GM10266 (cell line): ENCODE results near the gene ELFN1.

Experiments
- DNase-seq: peaks from one replicate; pipeline ENCODE4 v3.0.0; 2012; ENCODE audit errors: extremely low spot score
- TF ChIP-seq, protein P1 (sequence below): IDR thresholded peaks from 2 replicates; pipeline ENCODE4 v1.5.1; 2012; ENCODE audit warnings: mild to moderate bottlenecking, low read depth; ENCODE audit not compliant: control insufficient read depth, insufficient read depth; ENCODE audit errors: missing control alignments

The ELFN1 gene

DNA sequence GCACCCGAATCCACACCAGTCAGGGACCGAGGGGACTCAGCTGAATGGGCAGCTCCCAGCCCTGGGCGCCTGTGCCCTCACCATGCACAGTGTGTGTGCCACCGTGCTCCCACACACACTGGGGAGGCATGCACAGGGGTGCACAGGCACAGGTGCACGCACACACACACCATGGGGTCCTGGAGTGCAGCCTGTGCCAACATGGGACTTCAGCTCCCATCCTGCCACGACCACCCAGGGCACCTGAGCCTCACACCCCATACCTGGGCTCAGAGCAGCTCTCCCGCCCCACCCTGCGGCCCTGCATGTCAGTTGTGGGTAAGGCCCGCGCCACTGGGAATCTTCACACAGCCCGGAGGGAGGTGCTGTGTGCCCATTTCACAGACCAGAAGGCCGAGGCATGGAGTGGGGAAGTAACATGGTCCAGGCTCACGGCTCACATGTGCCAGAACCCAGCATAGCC, 8.0 kb downstream of the ELFN1 start:
- DNase-seq: no peak
- TF ChIP-seq, protein P1, sequence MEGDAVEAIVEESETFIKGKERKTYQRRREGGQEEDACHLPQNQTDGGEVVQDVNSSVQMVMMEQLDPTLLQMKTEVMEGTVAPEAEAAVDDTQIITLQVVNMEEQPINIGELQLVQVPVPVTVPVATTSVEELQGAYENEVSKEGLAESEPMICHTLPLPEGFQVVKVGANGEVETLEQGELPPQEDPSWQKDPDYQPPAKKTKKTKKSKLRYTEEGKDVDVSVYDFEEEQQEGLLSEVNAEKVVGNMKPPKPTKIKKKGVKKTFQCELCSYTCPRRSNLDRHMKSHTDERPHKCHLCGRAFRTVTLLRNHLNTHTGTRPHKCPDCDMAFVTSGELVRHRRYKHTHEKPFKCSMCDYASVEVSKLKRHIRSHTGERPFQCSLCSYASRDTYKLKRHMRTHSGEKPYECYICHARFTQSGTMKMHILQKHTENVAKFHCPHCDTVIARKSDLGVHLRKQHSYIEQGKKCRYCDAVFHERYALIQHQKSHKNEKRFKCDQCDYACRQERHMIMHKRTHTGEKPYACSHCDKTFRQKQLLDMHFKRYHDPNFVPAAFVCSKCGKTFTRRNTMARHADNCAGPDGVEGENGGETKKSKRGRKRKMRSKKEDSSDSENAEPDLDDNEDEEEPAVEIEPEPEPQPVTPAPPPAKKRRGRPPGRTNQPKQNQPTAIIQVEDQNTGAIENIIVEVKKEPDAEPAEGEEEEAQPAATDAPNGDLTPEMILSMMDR: no peak

DNA sequence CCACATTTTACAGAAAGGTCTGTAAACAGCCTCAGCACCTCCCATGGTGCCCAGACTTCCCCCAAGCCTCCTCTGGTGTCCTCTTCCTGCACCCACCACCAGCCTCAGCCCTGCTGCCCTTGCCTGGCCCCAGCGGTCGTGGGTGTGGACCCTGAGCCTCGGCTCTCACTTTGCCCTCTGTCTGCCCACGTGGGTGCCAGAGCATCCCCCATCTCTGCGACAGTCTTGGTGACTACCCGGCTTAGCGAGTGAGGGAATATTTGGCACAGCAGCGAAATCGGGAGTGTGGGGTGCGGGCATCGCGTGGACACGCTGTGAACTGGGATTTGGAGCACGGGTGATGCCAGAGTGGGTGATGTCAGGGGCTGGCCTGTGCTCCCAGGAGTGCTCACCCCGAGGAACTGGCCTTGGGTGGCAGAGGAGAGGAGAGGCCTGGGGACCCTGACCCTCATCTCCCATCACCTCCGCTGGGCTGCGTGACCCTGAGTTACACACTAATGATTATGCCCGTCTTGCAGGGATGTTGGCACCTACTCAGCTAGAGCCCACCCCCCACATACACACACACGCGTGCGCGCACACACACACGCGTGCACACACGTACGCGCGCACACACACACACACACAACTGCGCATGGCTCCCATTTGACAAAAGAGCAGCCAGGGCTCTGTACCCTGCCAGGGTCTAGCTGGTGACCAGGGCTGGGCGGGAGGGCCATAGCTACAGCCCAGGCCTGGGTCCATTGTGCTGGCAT, 8.7 kb downstream of the ELFN1 start:
- TF ChIP-seq, protein P1: no peak
- no peak for DNase-seq

DNA sequence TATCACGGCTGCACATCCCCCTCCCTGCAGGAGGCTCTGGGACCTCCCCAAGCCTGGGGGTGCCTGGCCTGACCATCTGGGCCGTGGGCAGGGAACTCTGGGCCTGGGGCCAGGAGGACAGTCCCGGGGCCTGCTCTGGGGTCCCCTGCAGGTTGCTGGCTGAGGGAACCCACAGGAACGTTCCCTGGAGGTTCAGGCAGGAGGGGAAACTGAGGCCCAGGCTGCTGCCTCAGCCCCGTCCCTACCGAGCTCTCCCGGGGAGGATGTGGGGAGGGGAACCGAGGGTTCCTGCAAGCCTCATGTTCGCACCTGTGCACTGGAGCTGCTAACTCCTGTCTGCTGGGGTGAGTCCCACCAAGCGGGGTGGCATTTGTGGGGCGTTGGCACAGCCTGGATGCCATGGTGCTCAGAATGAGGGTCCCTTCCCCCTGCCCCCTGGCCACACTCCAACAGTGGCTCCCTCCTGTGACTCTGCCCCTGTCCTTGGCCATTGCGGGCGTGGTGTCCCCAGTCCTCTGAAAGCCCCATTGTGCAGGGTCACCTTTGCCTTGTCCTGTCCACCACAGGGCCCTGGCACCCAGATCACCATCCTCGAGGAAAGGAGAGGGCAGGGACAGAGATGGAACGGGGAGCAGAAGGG, 9.4 kb downstream of the ELFN1 start:
- DNase-seq: no peak
- TF ChIP-seq, protein P1: no peak

- no peak for DNase-seq
- TF ChIP-seq, protein P1: no peak
These were observed 10.1 kb downstream of the ELFN1 start for GRCh38 chr7:1679966-1680730.

- TF ChIP-seq, protein P1: no peak
- DNase-seq: no peak
These were observed 11.5 kb downstream of the ELFN1 start for GRCh38 chr7:1681581-1681980.

DNA sequence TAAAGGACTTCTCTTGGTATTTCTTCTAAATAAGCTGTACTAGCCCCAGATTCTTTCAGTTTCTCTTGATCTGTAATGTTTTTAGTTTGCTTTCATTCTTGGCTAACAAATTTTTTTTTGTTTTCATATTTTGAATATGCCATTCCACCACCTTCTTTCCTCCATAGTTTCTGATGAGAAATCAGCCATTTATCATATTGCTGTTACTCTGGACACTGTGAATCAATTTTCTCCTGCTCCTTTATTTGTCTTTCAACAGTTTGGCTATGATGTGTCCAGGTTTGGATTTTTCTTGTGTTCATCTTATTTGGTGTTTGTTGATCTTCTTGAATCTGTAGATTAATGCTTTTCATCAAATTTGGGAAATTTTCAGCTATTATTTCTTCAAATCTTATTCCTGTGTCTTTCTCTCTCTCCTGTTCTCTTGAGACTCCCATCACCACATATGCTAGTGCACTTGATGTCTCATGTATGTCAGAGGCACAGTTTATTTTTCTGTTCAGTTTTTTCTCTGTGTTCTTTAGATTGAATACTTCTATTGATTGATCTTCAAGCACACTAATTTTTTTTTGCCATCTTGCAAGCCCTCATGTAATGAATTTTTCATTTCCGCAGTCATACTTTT, 15.0 kb downstream of the ELFN1 start:
- DNase-seq: no peak

More for the DNA sequence above, 15.0 kb downstream of the ELFN1 start:
- TF ChIP-seq, protein P1: no peak
